ENCODE measurements around the gene ACSF3.

GRCh38 chr16:89202422-89203215, 109.0 kb downstream of the ACSF3 start:
- TF ChIP-seq POU6F1 (CRISPR knock-in tag; IDR thresholded peaks at IDR 0.05; ENCODE audit: borderline replicate concordance, low read depth) (no peak), RARB (CRISPR knock-in tag; IDR thresholded peaks at IDR 0.05) (no peak), ARNTL (CRISPR knock-in tag; IDR thresholded peaks at IDR 0.05; ENCODE audit: borderline replicate concordance, low read depth) (no peak), PATZ1 (CRISPR knock-in tag; IDR thresholded peaks at IDR 0.05; ENCODE audit: borderline replicate concordance) (no peak), ZFP3 (CRISPR knock-in tag; IDR thresholded peaks at IDR 0.05) (no peak), BACH2 (CRISPR knock-in tag; IDR thresholded peaks at IDR 0.05; ENCODE audit: borderline replicate concordance) (no peak), ZNF70 (CRISPR knock-in tag; IDR thresholded peaks at IDR 0.05) (no peak), ZNF8 (CRISPR knock-in tag; IDR thresholded peaks at IDR 0.05) (no peak), SNAI2 (CRISPR knock-in tag; IDR thresholded peaks at IDR 0.05) (no peak), GLIS3 (CRISPR knock-in tag; IDR thresholded peaks at IDR 0.05) (no peak)

Data from SK-N-SH treated with all-trans-retinoic acid at 6 μM for 48 hours (cell line).